GM21619 (cell line): ENCODE data around the gene SPINDOC.
"Not testable (repeated sequence)": the region's sequence is repeated elsewhere in the genome, so short reads cannot be mapped to it uniquely, and the experiment has no call there.

ENCODE experiments used
- ATAC-seq: cut with Tn5 transposase; IDR thresholded peaks from one replicate; pipeline ENCODE4 v1.9.1; 2021; ENCODE audit not compliant: unreplicated experiment

SPINDOC gene

GRCh38 chr11:63853476-63853875 lies 40.2 kb downstream of the SPINDOC start:
- no peak for ATAC-seq

DNA sequence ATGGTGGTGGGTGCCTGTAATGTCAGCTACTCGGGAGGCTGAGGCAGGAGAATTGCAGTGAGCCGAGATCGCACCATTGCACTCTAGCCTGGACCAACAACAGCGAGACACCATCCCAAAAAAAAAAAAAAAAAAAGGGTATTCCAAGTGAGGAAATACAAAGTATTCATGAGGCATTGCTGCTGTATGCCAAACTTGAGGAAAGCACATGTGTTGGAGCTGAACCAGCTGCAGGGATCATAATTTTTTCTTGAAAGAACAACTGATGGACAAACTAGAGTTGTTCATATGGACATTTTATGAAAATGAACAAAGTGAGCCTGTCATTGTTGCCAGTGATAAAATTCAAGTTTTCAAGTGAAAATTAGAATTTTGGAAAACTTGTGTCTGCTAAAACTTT lies 41.4 kb downstream of the SPINDOC start:
- ATAC-seq: no peak

DNA sequence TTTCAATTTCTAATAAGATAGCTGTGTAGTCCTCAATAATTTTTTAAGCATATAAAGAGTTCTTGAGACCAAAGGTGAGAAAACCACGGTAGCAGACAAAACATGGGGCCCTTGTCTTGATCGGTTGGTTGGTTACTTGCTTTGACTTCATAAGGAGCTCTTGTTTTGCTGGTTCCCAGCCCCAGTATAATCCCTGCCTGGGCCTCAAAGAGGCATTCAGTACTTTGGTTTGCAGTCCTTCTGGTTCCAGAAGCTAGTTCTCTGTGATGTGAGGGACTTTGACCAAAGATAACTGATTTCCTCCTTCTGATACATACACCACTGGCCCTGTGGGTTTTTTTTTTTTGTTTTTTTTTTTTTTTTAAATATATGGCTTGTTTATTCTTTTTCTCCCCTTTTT lies 42.7 kb downstream of the SPINDOC start:
- no peak for ATAC-seq

DNA sequence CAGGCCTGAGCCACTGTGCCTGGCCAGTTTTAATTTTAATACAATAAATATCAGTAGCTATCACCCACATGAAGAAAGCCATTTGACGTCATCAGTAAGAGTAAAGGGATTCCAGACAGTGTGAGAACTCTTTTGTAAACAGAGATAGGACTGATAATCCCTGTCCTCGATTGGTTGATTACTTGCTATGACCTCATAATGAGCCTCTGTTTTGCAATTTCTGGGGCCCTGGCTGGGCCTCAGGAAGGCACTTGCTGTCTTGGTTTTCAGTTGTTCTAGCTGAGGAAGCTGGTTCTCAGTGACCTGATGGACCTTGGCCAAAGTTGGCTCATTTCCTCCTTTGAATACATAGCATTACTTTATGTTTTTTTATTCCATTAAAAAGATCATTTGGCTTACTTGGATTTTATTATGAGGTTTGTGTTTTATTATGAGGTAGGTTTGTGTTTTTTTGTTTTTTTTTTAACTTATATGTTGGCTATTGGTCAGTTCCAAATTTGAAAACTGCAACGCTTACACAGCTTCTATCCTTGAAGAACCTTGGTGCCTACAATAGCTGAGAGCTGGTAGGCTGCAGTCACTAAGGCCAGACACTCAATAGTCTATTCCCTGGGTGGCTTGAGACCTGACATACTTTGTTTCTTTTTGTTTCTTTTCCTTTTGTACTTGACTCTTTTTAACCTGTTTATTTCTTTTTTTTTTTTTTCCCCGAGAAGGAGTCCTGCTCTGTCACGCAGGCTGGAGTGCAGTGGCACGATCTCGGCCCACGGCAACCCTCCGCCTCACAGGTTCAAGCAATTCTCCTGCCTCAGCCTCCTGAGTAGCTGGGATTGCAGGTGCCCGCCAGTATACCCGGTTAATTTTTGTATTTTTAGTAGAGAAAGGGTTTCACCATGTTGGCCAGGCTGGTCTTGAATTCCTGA lies 45.6 kb downstream of the SPINDOC start:
- no peak for ATAC-seq

- no peak for ATAC-seq
Measured at GRCh38 chr11:63862923-63863322, 49.7 kb downstream of the SPINDOC start.

DNA sequence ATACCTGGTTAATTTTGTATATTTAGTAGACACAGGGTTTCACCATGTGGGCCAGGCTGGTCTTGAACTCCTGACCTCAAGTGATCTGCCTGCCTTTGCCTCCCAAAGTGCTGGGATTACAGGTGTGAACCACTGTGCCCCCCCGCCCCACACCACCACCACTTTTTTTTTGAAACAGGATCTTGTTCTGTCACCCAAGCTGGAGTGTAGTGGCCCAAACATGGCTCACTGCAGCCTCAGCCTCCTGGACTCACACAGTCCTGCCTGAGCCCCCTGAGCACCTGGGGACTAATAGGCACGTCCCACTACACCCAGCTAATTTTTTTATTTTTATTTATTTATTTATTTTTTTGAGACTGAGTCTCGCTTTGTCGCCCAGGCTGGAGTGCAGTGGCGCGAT lies 50.4 kb downstream of the SPINDOC start:
- not testable (repeated sequence) for ATAC-seq

DNA sequence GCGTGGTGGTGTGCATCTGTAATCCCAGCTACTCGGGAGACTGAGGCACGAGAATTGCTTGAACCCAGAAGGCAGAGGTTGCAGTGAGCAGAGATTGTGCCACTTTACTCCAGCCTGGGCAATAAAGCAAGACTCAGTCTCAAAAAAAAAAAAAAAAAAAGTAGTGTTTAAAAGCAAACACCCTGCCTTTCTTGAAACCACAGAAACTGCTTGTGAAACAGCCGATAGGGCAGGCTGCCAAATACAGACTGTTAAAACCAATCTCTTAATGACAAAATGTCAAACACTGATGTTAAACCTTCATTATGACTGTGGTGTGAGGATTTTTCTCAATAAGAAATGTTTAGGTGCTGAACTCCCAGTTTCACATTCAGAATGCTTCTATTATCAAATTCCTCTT lies 53.0 kb downstream of the SPINDOC start:
- peak; percentile 78 for ATAC-seq

DNA sequence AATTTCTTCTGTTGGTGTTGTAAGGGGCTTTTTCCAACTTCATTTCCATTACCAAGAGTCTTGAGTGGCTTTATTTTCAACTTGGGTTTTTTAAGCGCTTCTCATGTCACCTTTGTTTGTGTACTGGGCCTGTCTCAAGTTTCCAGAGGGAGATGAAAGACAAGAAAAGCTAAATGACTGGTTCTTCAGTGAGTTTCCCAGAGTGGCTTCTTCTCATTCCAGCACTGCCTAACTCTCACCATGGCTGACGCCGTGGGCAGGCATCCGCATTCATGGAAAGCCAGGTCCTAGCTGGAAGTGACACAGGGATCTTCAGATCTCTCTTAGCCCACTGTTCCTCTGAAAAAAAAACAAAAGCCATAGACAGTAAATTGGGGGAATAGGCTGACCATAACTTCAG lies 54.3 kb downstream of the SPINDOC start:
- no peak for ATAC-seq

GRCh38 chr11:63868399-63869064 lies 55.3 kb downstream of the SPINDOC start:
- no peak for ATAC-seq

DNA sequence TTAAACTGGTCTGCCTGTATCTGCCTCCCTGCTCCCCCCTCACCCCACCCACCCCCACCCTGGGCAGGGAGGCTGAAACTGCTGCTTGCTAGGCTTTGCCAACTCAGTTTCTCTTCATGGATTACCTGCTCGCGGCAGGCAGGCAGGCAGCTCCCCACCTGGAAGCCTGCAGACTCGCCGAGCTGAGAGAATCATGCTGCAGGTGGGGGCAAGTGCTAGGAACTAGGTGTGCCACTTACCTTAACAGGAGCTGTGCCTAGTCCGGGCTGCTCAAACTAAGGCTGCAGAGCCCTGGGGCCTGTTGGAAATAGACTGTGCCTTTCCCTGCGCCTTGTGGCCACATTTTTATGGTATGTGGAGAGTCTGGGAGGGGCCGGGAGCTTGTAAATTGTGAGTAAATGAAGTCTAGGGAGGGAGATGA lies 55.9 kb downstream of the SPINDOC start:
- ATAC-seq: no peak

DNA sequence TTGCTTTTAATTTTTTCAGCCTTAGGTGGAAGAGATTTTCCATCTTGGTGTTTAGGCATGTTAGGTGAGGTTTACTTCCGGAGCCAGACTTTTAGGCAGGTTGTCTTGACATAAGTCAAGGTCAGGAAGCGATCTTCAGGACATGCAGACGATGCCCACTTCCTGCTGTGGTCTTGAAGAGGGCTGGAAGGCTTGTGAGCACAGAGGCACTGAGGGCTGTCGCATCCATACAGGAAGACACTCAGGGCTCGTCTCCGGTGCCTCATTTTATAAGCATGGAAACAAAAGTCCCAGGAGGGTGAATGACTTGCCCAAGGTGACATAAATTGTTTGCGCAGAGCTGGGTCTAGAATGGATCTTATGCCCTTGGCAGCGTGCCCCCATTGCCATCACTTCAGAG lies 56.4 kb downstream of the SPINDOC start:
- ATAC-seq: no peak

DNA sequence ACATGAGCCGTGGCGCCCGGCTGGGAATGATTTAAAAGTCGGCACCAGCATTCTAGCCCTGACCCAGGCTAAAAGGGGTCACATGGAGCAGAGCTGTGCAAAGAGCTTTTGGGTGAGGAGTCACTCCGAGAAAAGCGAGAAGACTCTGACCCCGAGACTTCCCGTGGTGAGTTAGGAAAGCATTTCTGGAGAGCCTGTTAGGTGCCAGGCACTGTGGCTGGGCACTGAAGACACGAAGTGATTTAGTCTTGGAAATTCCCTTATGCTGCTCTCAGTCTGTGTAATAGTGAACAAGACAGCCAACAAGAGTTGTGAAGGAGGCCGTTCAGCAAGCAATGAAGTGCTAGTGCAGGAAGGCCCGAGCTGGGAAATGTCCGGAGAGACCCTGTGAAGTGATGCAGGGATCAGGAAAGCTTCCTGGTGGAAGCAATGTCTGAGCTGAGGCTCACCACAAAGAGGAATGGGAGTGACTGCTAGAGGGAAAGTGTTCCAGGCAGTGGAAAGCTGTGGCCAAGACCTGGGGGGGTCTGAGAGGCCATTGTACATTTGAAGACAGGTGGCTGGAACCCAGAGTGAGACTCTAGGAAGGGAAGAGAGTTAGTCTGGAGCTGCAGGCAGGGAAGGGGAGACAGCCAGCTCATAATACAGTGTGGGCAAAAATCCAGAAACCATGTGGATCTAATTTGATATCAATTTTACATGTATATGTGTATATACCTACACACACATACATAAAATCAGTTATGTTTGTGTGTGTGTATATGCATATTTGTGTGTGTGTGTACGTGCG lies 57.3 kb downstream of the SPINDOC start:
- ATAC-seq: no peak

- ATAC-seq: peak; percentile 92
Measured at GRCh38 chr11:63871962-63872799, 58.9 kb downstream of the SPINDOC start.

DNA sequence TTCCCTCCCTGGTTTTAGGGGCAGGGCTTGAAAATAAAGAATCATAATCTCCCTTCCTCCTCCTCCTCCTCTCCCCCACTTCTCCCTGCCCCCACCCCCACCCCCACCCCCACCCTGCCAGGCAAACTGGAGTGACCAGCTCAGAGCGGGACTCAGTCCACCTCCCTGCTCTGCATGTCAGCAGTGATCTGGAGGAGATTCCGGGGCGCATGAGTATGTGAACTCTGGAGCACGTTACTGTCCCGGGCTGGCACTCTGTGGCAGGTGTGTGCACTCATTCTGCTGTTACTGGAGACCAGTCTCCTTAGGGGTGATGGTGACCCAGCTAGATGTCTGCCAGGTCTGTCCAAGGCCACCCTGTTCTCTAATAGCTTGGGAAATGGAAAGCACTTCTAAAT lies 59.5 kb downstream of the SPINDOC start:
- ATAC-seq: no peak

DNA sequence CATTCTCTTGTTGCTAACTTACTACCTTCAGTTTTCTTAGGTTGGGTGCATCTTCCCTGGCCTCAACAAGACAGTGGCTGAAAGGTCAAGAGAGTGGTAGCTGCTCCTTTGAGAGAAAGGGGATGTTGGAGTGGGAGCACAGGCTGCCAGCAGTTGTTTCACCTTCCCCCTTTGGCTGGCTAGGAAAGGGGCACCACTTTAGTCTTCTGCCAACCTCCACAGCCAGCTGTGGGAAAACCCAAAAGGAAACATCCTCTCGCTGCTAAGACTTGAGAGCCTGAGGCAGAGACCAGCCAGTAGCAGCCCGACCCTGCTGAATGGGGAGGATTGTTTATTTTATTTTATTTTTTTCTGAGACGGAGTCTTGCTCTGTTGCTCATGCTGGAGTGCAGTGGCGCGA lies 60.1 kb downstream of the SPINDOC start:
- ATAC-seq: no peak

DNA sequence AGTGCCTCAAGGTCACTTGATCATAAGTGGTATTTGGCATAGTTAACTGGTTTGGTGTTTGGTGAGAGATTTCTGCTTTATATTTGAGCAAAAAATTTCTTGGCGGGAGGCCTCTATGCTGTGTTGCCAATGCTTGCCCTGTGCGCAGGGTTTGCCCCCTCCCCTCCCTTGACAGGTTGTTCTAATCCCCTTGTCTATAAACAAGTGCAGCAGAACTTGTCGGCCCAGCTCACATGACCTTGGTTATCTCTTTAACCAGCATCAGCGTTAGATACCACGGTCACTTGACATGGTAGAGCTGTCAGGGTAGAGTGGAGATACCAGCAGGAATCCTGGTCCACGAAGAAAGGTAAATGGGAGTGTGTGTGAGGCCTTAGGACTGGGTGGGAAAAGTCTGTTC lies 61.3 kb downstream of the SPINDOC start:
- no peak for ATAC-seq

DNA sequence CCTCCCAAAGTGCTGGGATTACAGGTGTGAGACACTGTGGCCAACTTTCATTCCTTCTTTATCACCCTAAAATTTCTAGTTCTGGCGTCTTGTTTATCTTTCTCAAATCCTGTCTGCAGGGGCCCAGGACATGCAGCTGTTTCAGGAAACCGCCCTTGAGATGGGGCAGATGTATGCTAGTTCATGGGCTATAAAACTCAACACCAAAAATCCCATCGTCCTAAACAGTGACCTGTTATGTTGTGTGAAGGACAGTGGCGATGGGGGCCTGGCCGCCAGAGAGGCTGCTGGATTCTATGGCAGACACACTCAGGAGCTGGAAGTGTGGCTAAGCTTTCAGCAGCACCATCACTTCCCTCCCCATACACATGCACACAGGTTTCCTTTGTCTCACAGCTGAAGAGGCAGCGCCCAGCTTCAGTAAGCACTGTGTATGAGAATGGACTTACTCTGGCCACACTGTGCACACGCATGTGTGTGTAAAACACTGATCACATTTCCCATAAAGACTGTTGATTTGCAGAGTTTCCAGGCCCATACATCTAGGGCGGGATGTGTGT lies 62.3 kb downstream of the SPINDOC start:
- no peak for ATAC-seq

GRCh38 chr11:63876616-63877015 lies 63.4 kb downstream of the SPINDOC start:
- no peak for ATAC-seq
